Measurements from ENCODE around the gene PTAFR.

GRCh38 chr1:28154078-28154594, 22.4 kb downstream of the PTAFR start:
- TF ChIP-seq REST (IDR thresholded peaks at IDR 0.05; ENCODE audit: insufficient replicate concordance, low read depth) (no peak), CTCF (IDR thresholded peaks at IDR 0.05; ENCODE audit: insufficient read depth, low read length) (no peak), POLR2AphosphoS5 (IDR thresholded peaks at IDR 0.05; ENCODE audit: low read depth) (no peak), GABPA (IDR thresholded peaks at IDR 0.05; ENCODE audit: low read depth) (no peak), SPI1 (IDR thresholded peaks at IDR 0.05; ENCODE audit: borderline replicate concordance, low read depth) (no peak)
